Measurements from ENCODE around the gene FOLR3.
"Not testable (repeated sequence)": the region's sequence is repeated elsewhere in the genome, so short reads cannot be mapped to it uniquely, and the experiment has no call there.

FOLR3 gene

GRCh38 chr11:72162891-72163492 lies 27.5 kb downstream of the FOLR3 start:
- Mint-ChIP-seq H3K27ac (no peak overlapping the region), H3K36me3 (no peaks in the 10 kb centered on the region), H3K4me1 (no peaks in the 10 kb centered on the region), H3K9me3 (no peaks in the 10 kb centered on the region), H3K27me3 (peaks cover 7% of the 10 kb centered on the region), H3K4me3 (no peak overlapping the region)
- DNase-seq (ENCODE audit: low spot score in 2 of 2) (no peak), ATAC-seq (ENCODE audit: low read depth) (no peak)

GRCh38 chr11:72164187-72164586 lies 28.7 kb downstream of the FOLR3 start:
- not testable (repeated sequence) for DNase-seq (ENCODE audit: low spot score in 2 of 2); ATAC-seq (ENCODE audit: low read depth); H3K27ac Mint-ChIP-seq; H3K4me3 Mint-ChIP-seq; H3K4me1 Mint-ChIP-seq; H3K9me3 Mint-ChIP-seq; H3K36me3 Mint-ChIP-seq; H3K27me3 Mint-ChIP-seq

- not testable (repeated sequence) for H3K9me3 Mint-ChIP-seq; ATAC-seq (ENCODE audit: low read depth); H3K36me3 Mint-ChIP-seq; DNase-seq (ENCODE audit: low spot score in 2 of 2); H3K4me3 Mint-ChIP-seq; H3K4me1 Mint-ChIP-seq; H3K27ac Mint-ChIP-seq; H3K27me3 Mint-ChIP-seq
Measured at GRCh38 chr11:72169046-72169555, 33.6 kb downstream of the FOLR3 start.

- H3K4me3 Mint-ChIP-seq; H3K27ac Mint-ChIP-seq; H3K27me3 Mint-ChIP-seq; ATAC-seq (ENCODE audit: low read depth); H3K4me1 Mint-ChIP-seq; H3K36me3 Mint-ChIP-seq; DNase-seq (ENCODE audit: low spot score in 2 of 2); H3K9me3 Mint-ChIP-seq: not testable (repeated sequence)
Measured at GRCh38 chr11:72169754-72170153, 34.2 kb downstream of the FOLR3 start.

- H3K4me1 Mint-ChIP-seq; H3K9me3 Mint-ChIP-seq; H3K27me3 Mint-ChIP-seq; H3K36me3 Mint-ChIP-seq; H3K4me3 Mint-ChIP-seq; DNase-seq (ENCODE audit: low spot score in 2 of 2); ATAC-seq (ENCODE audit: low read depth); H3K27ac Mint-ChIP-seq: not testable (repeated sequence)
Measured at GRCh38 chr11:72172043-72172442, 36.5 kb downstream of the FOLR3 start.

GRCh38 chr11:72173291-72173690 lies 37.8 kb downstream of the FOLR3 start:
- Mint-ChIP-seq H3K36me3 (no peaks in the 10 kb centered on the region), H3K27ac (no peak overlapping the region), H3K4me3 (no peak overlapping the region), H3K27me3 (peaks cover 13% of the 10 kb centered on the region), H3K9me3 (no peaks in the 10 kb centered on the region), H3K4me1 (no peaks in the 10 kb centered on the region)
- DNase-seq (ENCODE audit: low spot score in 2 of 2), result no peak
- no peak for ATAC-seq (ENCODE audit: low read depth)

- no peaks in the 10 kb centered on the region for H3K9me3 Mint-ChIP-seq
- H3K27me3 Mint-ChIP-seq, result peaks cover 13% of the 10 kb centered on the region
- H3K4me1 Mint-ChIP-seq, result no peaks in the 10 kb centered on the region
- H3K36me3 Mint-ChIP-seq, result no peaks in the 10 kb centered on the region
- no peak overlapping the region for H3K27ac Mint-ChIP-seq
- ATAC-seq (ENCODE audit: low read depth) (no peak), DNase-seq (ENCODE audit: low spot score in 2 of 2) (no peak)
- H3K4me3 Mint-ChIP-seq, result no peak overlapping the region
Measured at GRCh38 chr11:72174302-72175070, 39.0 kb downstream of the FOLR3 start.

- ATAC-seq (ENCODE audit: low read depth) (no peak), DNase-seq (ENCODE audit: low spot score in 2 of 2) (no peak)
- Mint-ChIP-seq H3K27ac (no peak overlapping the region), H3K4me3 (no peak overlapping the region), H3K9me3 (no peaks in the 10 kb centered on the region), H3K27me3 (peaks cover 14% of the 10 kb centered on the region), H3K4me1 (no peaks in the 10 kb centered on the region), H3K36me3 (no peaks in the 10 kb centered on the region)
Measured at GRCh38 chr11:72177656-72178055, 42.1 kb downstream of the FOLR3 start.

- no peak for ATAC-seq (ENCODE audit: low read depth)
- DNase-seq (ENCODE audit: low spot score in 2 of 2), result no peak
- no peaks in the 10 kb centered on the region for H3K36me3 Mint-ChIP-seq
- H3K4me3 Mint-ChIP-seq, result no peak overlapping the region
- peaks cover 10% of the 10 kb centered on the region for H3K27me3 Mint-ChIP-seq
- no peaks in the 10 kb centered on the region for H3K9me3 Mint-ChIP-seq
- peaks cover 4% of the 10 kb centered on the region for H3K4me1 Mint-ChIP-seq
- no peak overlapping the region for H3K27ac Mint-ChIP-seq
Measured at GRCh38 chr11:72179049-72179803, 43.7 kb downstream of the FOLR3 start.

GRCh38 chr11:72179804-72180396 lies 44.4 kb downstream of the FOLR3 start:
- Mint-ChIP-seq H3K27me3 (peaks cover 10% of the 10 kb centered on the region), H3K27ac (no peak overlapping the region), H3K4me1 (peaks cover 4% of the 10 kb centered on the region), H3K9me3 (no peaks in the 10 kb centered on the region), H3K36me3 (no peaks in the 10 kb centered on the region), H3K4me3 (no peak overlapping the region)
- DNase-seq (ENCODE audit: low spot score in 2 of 2) (no peak), ATAC-seq (ENCODE audit: low read depth) (no peak)

GRCh38 chr11:72180892-72181552 lies 45.5 kb downstream of the FOLR3 start:
- H3K4me3 Mint-ChIP-seq, H3K36me3 Mint-ChIP-seq, H3K27me3 Mint-ChIP-seq: not testable (repeated sequence)

GRCh38 chr11:72181553-72181958 lies 46.0 kb downstream of the FOLR3 start:
- ATAC-seq (ENCODE audit: low read depth); H3K27ac Mint-ChIP-seq; H3K9me3 Mint-ChIP-seq; H3K36me3 Mint-ChIP-seq; H3K27me3 Mint-ChIP-seq; H3K4me1 Mint-ChIP-seq; DNase-seq (ENCODE audit: low spot score in 2 of 2); H3K4me3 Mint-ChIP-seq: not testable (repeated sequence)

More at GRCh38 chr11:72180892-72181552, 45.5 kb downstream of the FOLR3 start:
- ATAC-seq (ENCODE audit: low read depth); DNase-seq (ENCODE audit: low spot score in 2 of 2); H3K27ac Mint-ChIP-seq; H3K9me3 Mint-ChIP-seq; H3K4me1 Mint-ChIP-seq: not testable (repeated sequence)

GRCh38 chr11:72188267-72188666 lies 52.7 kb downstream of the FOLR3 start:
- no peak for ATAC-seq (ENCODE audit: low read depth)
- H3K27me3 Mint-ChIP-seq, result no peaks in the 10 kb centered on the region
- no peak overlapping the region for H3K27ac Mint-ChIP-seq
- no peak overlapping the region for H3K4me3 Mint-ChIP-seq
- H3K9me3 Mint-ChIP-seq, result no peaks in the 10 kb centered on the region
- no peaks in the 10 kb centered on the region for H3K36me3 Mint-ChIP-seq
- peaks cover 6% of the 10 kb centered on the region for H3K4me1 Mint-ChIP-seq
- no peak for DNase-seq (ENCODE audit: low spot score in 2 of 2)

Data from memory B cell (primary cell).